ENCODE measurements around the gene ADAMTS17. TPM values are rescaled to one million over a fixed set of nuclear protein-coding genes. Genes with fewer than 3 reads are reported as not detected.

Gene ADAMTS17
- total and polyA plus RNA-seq, 8 donors: 4.2 to 16.4 (median 10.8) TPM

DNA sequence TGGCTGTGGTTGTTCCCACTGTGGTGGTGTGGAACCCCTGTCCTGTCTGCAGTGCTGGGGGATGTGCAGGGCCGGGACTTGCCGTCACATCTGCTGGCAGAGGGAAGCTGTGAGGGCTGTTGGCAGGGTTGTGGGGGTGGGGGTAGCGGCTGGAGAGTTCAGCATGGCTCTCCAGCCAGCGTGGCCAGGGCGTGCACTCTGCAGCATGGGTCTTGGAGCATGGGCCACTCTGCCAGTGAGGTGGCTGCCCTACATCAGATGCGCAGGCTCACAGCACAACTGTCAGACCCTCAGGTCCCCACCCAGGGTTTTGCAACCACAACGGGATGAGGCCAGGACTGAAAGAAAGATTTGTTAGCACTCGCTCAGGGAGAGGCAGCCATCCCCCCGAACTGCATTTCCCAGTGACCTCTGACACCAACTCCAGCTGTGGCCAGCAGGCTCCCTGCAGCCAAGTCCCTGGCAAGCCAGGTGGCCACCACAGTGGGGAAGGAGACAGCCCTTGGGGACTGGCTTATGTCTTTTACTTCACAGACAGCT lies 370.8 kb downstream of the ADAMTS17 start:
- DNase-seq (peak in 1 of 6 donors; percentile 38), ATAC-seq (no peak), FAIRE-seq (no peak)
- Histone ChIP-seq H3K9me3 (no peaks in the 10 kb centered on the region), H3K36me3 (no peaks in the 10 kb centered on the region), H3K27ac (no peak overlapping the region), H3K27me3 (no peaks in the 10 kb centered on the region), H3K4me1 (no peaks in the 10 kb centered on the region), H3K4me3 (no peak overlapping the region)
- TF ChIP-seq, protein P1, sequence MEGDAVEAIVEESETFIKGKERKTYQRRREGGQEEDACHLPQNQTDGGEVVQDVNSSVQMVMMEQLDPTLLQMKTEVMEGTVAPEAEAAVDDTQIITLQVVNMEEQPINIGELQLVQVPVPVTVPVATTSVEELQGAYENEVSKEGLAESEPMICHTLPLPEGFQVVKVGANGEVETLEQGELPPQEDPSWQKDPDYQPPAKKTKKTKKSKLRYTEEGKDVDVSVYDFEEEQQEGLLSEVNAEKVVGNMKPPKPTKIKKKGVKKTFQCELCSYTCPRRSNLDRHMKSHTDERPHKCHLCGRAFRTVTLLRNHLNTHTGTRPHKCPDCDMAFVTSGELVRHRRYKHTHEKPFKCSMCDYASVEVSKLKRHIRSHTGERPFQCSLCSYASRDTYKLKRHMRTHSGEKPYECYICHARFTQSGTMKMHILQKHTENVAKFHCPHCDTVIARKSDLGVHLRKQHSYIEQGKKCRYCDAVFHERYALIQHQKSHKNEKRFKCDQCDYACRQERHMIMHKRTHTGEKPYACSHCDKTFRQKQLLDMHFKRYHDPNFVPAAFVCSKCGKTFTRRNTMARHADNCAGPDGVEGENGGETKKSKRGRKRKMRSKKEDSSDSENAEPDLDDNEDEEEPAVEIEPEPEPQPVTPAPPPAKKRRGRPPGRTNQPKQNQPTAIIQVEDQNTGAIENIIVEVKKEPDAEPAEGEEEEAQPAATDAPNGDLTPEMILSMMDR (IDR thresholded peaks at IDR 0.05): no peak
- intact Hi-C loops (cut with DNase I): no loop called here
- 85 to 89% methylated on average over 9 of the region's 9 CpGs for WGBS, 2 donors

DNA sequence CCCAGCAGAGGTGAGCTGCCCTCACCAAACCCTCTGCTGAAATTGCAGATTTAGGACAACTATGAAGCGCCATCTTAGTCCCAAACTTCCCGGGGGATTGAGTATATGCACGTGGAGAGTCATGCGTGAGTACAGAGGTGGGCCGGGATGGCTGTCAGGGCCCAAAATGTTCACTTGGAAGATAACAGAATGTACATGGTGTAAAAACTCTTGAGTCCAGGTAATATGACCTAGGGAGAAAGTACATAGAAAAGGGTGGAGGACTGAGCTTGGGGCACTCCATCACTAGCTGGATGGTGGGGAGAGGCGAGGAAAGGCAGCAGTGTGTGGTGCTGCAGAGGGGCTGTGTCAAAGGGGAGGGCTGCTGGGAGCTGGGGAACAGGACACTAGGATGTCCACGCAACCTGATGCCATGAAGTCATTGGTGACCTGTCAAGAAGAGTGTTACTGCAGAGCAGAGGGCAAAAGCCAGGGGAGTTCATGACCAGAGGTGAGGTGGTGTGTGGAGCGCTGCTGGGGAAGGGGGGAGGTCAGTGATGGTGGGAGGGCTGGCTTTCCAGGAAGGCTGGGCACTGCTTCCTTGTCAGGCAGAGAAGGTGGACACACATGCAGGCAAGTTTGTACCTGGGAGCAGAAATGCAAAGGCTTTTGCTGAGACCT lies 372.4 kb downstream of the ADAMTS17 start:
- Histone ChIP-seq H3K4me1 (no peaks in the 10 kb centered on the region), H3K4me3 (no peak overlapping the region), H3K36me3 (no peaks in the 10 kb centered on the region), H3K27me3 (no peaks in the 10 kb centered on the region), H3K27ac (no peak overlapping the region), H3K9me3 (no peaks in the 10 kb centered on the region)
- TF ChIP-seq, protein P1 (IDR thresholded peaks at IDR 0.05): no peak
- 96 to 99% methylated on average over 8 of the region's 8 CpGs for WGBS, 2 donors
- ATAC-seq (no peak), FAIRE-seq (no peak), DNase-seq (peak in 1 of 6 donors; percentile 21)
- intact Hi-C loops (cut with DNase I): no loop called here

DNA sequence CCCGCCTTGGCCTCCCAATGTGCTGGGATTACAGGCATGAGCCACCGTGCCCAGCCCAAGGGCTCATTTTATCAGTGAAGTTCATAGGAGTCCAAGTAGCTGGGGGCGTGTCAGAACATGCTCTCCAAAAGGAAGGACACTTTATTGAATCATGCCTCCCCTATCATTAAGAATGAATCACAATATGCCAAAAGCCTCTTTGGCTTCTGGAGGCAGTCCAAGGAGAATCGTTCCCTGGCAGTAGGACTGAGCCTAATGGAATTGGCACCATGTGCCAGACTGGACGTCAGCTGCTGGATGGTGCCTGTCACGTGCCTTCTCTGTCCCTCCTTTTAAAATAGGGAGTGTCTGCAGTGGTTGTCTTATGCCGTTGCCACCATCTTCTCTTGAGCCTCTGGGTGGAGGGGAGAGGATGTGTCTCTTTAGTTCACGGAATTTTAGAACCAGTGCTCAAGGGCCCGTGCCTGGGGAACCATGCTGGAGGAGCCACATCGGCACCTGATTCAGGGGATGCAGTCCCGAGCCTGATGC lies 373.9 kb downstream of the ADAMTS17 start:
- peak in 1 of 6 donors; percentile 16 for DNase-seq
- no peaks in the 10 kb centered on the region for H3K27me3 ChIP-seq
- H3K9me3 ChIP-seq: no peaks in the 10 kb centered on the region
- TF ChIP-seq, protein P1 (IDR thresholded peaks at IDR 0.05): no peak
- no peak for FAIRE-seq
- no peak overlapping the region for H3K27ac ChIP-seq
- intact Hi-C loops (cut with DNase I): no loop called here
- no peak overlapping the region for H3K4me3 ChIP-seq
- H3K4me1 ChIP-seq: no peaks in the 10 kb centered on the region
- WGBS, 2 donors: 66 to 71% methylated on average over 11 of the region's 11 CpGs
- H3K36me3 ChIP-seq: no peaks in the 10 kb centered on the region
- ATAC-seq: peak in 1 of 4 donors; percentile 39

DNA sequence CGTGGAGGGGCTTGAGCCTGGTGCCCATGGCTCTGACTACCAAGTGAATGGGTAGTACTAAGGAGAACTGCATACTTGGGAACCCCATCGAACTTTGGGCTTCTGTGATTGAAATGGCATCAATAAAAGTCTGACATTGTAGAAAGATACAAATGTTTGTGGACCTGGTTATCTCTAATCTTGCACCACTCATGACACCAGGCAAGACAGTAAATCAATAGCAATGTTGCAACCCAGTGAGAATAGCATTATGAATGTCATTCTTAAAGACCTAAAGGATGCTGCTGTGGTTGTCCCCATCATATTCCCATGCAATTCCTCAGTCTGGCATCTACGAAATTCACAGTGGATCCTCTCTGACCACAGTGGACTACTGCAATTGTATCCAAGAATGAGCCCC lies 375.0 kb downstream of the ADAMTS17 start:
- H3K4me3 ChIP-seq: no peak overlapping the region
- intact Hi-C loops (cut with DNase I): no loop called here
- FAIRE-seq: no peak
- ATAC-seq: no peak
- no peaks in the 10 kb centered on the region for H3K27me3 ChIP-seq
- H3K4me1 ChIP-seq: no peaks in the 10 kb centered on the region
- TF ChIP-seq, protein P1 (IDR thresholded peaks at IDR 0.05): no peak
- no peaks in the 10 kb centered on the region for H3K36me3 ChIP-seq
- DNase-seq: no peak
- H3K9me3 ChIP-seq: no peaks in the 10 kb centered on the region
- WGBS, 2 donors: 39 to 44% methylated on average over 3 of the region's 3 CpGs
- no peak overlapping the region for H3K27ac ChIP-seq

DNA sequence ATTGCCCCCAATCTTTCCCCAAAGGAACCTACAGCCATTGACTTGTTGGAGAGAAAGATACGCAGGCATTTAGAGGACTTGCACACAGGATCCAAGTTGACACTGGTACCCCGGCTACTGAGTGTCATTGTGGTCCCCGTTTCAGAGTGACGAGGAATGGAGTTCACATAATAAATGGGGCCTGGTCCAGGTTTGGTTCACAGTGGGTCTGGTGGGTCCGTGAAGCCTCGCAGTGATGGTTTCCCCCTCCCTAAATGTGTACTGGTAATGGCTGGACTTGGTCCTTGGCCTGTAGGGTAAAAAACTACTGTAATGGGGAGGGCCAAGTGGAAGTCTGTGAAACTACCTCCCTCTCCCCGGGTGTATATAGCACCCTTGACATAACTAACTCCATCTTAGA lies 376.4 kb downstream of the ADAMTS17 start:
- Histone ChIP-seq H3K9me3 (no peaks in the 10 kb centered on the region), H3K36me3 (no peaks in the 10 kb centered on the region), H3K4me1 (no peaks in the 10 kb centered on the region), H3K4me3 (no peak overlapping the region), H3K27ac (no peak overlapping the region), H3K27me3 (no peaks in the 10 kb centered on the region)
- peak in 1 of 6 donors; percentile 6 for DNase-seq
- TF ChIP-seq, protein P1 (IDR thresholded peaks at IDR 0.05): no peak
- intact Hi-C loops (cut with DNase I): no loop called here
- no peak for ATAC-seq
- whole genome bisulfite sequencing, 2 donors: 97 to 99% methylated on average over 7 of the region's 7 CpGs
- no peak for FAIRE-seq
